Measurements from ENCODE around the gene UBR4.

The UBR4 gene

DNA sequence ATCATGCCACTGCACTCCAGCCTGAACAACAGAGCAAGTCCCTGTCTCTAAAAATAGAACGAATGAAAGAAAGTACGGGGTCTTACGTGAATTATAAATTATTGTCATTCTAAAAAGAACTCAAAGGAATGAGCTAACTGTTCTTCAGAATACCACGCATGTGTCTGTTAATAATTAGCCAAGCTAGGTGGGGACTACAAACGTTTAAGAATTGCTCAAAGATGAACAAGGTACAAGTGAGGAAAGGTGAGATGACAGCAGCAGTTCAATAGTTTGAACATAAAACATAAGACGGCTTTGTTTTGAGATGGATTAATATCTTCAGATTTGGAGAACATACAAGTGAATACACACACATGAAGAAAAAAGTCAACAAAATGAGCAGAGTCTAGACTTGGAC lies 79.6 kb downstream of the UBR4 start:
- H3K4me1 ChIP-seq (ENCODE audit: control insufficient read depth, insufficient read depth, low read length) = no peaks in the 10 kb centered on the region

DNA sequence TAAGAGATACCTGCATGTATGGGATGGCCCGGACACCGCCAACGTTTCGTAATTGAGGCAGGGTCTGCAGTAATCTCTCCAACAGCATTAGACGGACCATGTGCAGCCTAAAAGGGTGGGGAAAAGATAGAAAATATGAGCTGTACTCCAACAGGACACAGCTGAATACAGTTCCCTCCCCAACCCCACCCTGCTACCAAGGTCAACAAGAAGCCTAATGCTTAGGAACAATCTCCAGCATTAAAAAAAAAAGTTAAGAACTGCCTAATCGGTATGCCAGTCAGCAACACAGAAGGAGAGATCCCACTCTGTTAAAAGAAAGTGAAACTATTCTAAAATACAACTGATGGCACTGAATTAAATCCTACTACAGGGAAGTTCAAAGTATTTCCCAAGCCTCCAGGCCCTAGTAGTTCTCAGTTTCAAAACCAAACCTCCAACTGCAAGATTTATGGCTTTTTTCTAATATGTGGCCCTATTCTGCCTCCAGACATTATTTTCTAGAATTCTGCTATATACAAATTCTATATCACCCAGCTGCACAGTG lies 81.0 kb downstream of the UBR4 start:
- Histone ChIP-seq H3K27me3 (replicated peaks; ENCODE audit: control insufficient read depth, insufficient read depth, low read length) (no peaks in the 10 kb centered on the region), H3K9ac (ENCODE audit: low read length) (no peak overlapping the region), H3K36me3 (ENCODE audit: control insufficient read depth, insufficient read depth, low read length, severe bottlenecking) (peaks cover 97% of the 10 kb centered on the region), H3K4me3 (ENCODE audit: low read length) (no peak overlapping the region), H3K9me3 (ENCODE audit: control insufficient read depth, low read length) (peaks cover 3% of the 10 kb centered on the region), H3K4me1 (ENCODE audit: control insufficient read depth, insufficient read depth, low read length) (no peaks in the 10 kb centered on the region)
- DNase-seq (ENCODE audit: low read depth) = no peak

More for the DNA sequence above, 79.6 kb downstream of the UBR4 start:
- Histone ChIP-seq H3K9ac (ENCODE audit: low read length) (no peak overlapping the region), H3K36me3 (ENCODE audit: control insufficient read depth, insufficient read depth, low read length, severe bottlenecking) (peaks cover 97% of the 10 kb centered on the region), H3K27me3 (replicated peaks; ENCODE audit: control insufficient read depth, insufficient read depth, low read length) (no peaks in the 10 kb centered on the region), H3K4me3 (ENCODE audit: low read length) (no peak overlapping the region), H3K9me3 (ENCODE audit: control insufficient read depth, low read length) (peaks cover 3% of the 10 kb centered on the region)
- no peak for DNase-seq (ENCODE audit: low read depth)

DNA sequence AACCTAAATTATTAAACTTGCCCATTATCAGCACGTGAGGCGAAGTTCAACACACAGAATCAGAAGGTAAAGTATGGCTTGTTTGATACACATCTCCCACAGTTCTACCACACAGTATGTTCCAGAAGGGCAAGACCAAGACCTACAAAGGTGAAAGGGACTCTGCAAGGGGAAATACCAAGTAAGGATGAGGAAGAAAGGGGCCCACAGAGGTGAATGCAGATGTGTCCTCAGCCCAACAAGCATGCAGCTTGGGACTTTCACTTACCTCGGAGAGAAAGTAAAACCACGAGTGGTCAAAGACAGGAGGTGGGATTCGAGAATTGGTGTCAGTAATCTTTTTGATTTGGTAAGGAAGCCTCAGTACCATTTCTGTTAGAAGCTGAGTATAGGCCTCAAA lies 85.8 kb downstream of the UBR4 start:
- Histone ChIP-seq H3K36me3 (ENCODE audit: control insufficient read depth, insufficient read depth, low read length, severe bottlenecking) (peaks cover 100% of the 10 kb centered on the region), H3K9me3 (ENCODE audit: control insufficient read depth, low read length) (no peaks in the 10 kb centered on the region), H3K9ac (ENCODE audit: low read length) (no peak overlapping the region), H3K4me1 (ENCODE audit: control insufficient read depth, insufficient read depth, low read length) (no peaks in the 10 kb centered on the region), H3K27me3 (replicated peaks; ENCODE audit: control insufficient read depth, insufficient read depth, low read length) (no peaks in the 10 kb centered on the region), H3K4me3 (ENCODE audit: low read length) (no peak overlapping the region)
- no peak for DNase-seq (ENCODE audit: low read depth)

DNA sequence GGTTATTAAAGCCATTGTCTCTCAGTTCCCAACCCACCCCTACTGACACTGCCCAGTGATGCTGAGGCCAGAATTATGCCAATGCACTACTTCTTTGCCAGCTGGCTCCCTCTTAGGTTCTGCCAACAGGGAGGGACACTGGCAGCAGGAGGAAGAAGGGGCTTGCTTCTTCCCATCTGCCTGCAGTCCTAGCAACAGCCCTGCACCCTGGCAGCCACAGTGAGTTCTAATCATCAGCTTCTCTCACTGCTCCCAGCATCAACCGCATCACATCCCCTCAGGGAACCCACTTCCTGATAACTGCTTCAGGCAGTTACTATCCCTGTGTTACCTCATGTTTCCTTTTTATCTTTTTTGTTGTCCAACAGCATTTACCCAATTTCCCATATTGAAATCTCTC lies 86.2 kb downstream of the UBR4 start:
- peaks cover 100% of the 10 kb centered on the region for H3K36me3 ChIP-seq (ENCODE audit: control insufficient read depth, insufficient read depth, low read length, severe bottlenecking)

GRCh38 chr1:19122668-19123067 lies 87.4 kb downstream of the UBR4 start:
- no peak for DNase-seq (ENCODE audit: low read depth)
- Histone ChIP-seq H3K4me3 (ENCODE audit: low read length) (no peak overlapping the region), H3K9ac (ENCODE audit: low read length) (no peak overlapping the region), H3K36me3 (ENCODE audit: control insufficient read depth, insufficient read depth, low read length, severe bottlenecking) (peaks cover 100% of the 10 kb centered on the region), H3K4me1 (ENCODE audit: control insufficient read depth, insufficient read depth, low read length) (no peaks in the 10 kb centered on the region), H3K27me3 (replicated peaks; ENCODE audit: control insufficient read depth, insufficient read depth, low read length) (no peaks in the 10 kb centered on the region), H3K9me3 (ENCODE audit: control insufficient read depth, low read length) (no peaks in the 10 kb centered on the region)

More for the DNA sequence above, 86.2 kb downstream of the UBR4 start:
- no peak for DNase-seq (ENCODE audit: low read depth)
- Histone ChIP-seq H3K4me3 (ENCODE audit: low read length) (no peak overlapping the region), H3K4me1 (ENCODE audit: control insufficient read depth, insufficient read depth, low read length) (no peaks in the 10 kb centered on the region), H3K9ac (ENCODE audit: low read length) (no peak overlapping the region), H3K27me3 (replicated peaks; ENCODE audit: control insufficient read depth, insufficient read depth, low read length) (no peaks in the 10 kb centered on the region), H3K9me3 (ENCODE audit: control insufficient read depth, low read length) (no peaks in the 10 kb centered on the region)

- Histone ChIP-seq H3K9ac (ENCODE audit: low read length) (no peak overlapping the region), H3K4me1 (ENCODE audit: control insufficient read depth, insufficient read depth, low read length) (peaks cover 5% of the 10 kb centered on the region), H3K36me3 (ENCODE audit: control insufficient read depth, insufficient read depth, low read length, severe bottlenecking) (peaks cover 100% of the 10 kb centered on the region), H3K4me3 (ENCODE audit: low read length) (no peak overlapping the region), H3K27me3 (replicated peaks; ENCODE audit: control insufficient read depth, insufficient read depth, low read length) (no peaks in the 10 kb centered on the region), H3K9me3 (ENCODE audit: control insufficient read depth, low read length) (no peaks in the 10 kb centered on the region)
- DNase-seq (ENCODE audit: low read depth) = no peak
These were observed 88.9 kb downstream of the UBR4 start for GRCh38 chr1:19121192-19121591.

GRCh38 chr1:19120070-19120469 lies 90.0 kb downstream of the UBR4 start:
- no peaks in the 10 kb centered on the region for H3K27me3 ChIP-seq (replicated peaks; ENCODE audit: control insufficient read depth, insufficient read depth, low read length)
- peaks cover 100% of the 10 kb centered on the region for H3K36me3 ChIP-seq (ENCODE audit: control insufficient read depth, insufficient read depth, low read length, severe bottlenecking)
- H3K4me1 ChIP-seq (ENCODE audit: control insufficient read depth, insufficient read depth, low read length) = peaks cover 5% of the 10 kb centered on the region
- no peaks in the 10 kb centered on the region for H3K9me3 ChIP-seq (ENCODE audit: control insufficient read depth, low read length)
- no peak overlapping the region for H3K9ac ChIP-seq (ENCODE audit: low read length)
- no peak for DNase-seq (ENCODE audit: low read depth)
- no peak overlapping the region for H3K4me3 ChIP-seq (ENCODE audit: low read length)

DNA sequence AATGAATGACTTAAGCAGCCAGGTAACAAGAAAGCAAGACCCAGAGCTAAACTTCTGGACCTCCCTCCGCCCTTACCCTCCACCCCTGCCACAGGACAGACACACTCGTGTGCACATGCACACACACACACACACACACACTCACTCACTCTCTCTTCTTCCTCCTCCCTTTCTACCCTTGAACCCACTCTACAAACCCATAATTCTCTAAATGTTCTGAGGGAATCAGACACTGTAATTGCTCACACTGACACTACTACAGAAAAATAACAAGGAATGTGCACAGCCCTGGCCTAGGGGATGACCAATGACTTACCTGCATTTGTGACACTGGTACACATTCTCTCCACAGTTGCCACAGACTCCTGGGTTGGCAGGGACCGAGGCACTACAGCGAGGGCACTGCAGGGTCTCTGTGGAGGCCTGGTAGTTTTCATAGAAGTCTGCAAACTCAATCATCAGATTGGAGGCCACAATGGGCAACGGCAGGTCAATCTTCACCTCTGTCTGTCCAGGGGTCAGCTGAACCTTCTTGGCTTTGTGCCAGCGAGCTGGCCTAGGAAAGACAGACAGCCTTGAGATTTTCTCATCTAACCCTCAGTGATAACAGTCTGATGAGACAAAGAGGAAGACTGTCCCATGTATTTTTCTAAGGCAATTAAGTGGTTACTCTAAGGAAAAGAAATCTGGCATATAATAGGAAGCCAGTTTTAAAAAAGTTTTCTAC lies 94.8 kb downstream of the UBR4 start:
- DNase-seq (ENCODE audit: low read depth) = no peak
- H3K9me3 ChIP-seq (ENCODE audit: control insufficient read depth, low read length) = no peaks in the 10 kb centered on the region
- H3K9ac ChIP-seq (ENCODE audit: low read length) = no peak overlapping the region
- no peak overlapping the region for H3K4me3 ChIP-seq (ENCODE audit: low read length)
- no peaks in the 10 kb centered on the region for H3K27me3 ChIP-seq (replicated peaks; ENCODE audit: control insufficient read depth, insufficient read depth, low read length)
- peaks cover 5% of the 10 kb centered on the region for H3K4me1 ChIP-seq (ENCODE audit: control insufficient read depth, insufficient read depth, low read length)
- H3K36me3 ChIP-seq (ENCODE audit: control insufficient read depth, insufficient read depth, low read length, severe bottlenecking) = peaks cover 100% of the 10 kb centered on the region

GRCh38 chr1:19113697-19114092 lies 96.4 kb downstream of the UBR4 start:
- peak; percentile 26 for DNase-seq (ENCODE audit: low read depth)
- no peaks in the 10 kb centered on the region for H3K9me3 ChIP-seq (ENCODE audit: control insufficient read depth, low read length)
- H3K27me3 ChIP-seq (replicated peaks; ENCODE audit: control insufficient read depth, insufficient read depth, low read length) = no peaks in the 10 kb centered on the region
- H3K9ac ChIP-seq (ENCODE audit: low read length) = no peak overlapping the region
- H3K4me1 ChIP-seq (ENCODE audit: control insufficient read depth, insufficient read depth, low read length) = peaks cover 5% of the 10 kb centered on the region
- no peak overlapping the region for H3K4me3 ChIP-seq (ENCODE audit: low read length)
- peaks cover 100% of the 10 kb centered on the region for H3K36me3 ChIP-seq (ENCODE audit: control insufficient read depth, insufficient read depth, low read length, severe bottlenecking)

DNA sequence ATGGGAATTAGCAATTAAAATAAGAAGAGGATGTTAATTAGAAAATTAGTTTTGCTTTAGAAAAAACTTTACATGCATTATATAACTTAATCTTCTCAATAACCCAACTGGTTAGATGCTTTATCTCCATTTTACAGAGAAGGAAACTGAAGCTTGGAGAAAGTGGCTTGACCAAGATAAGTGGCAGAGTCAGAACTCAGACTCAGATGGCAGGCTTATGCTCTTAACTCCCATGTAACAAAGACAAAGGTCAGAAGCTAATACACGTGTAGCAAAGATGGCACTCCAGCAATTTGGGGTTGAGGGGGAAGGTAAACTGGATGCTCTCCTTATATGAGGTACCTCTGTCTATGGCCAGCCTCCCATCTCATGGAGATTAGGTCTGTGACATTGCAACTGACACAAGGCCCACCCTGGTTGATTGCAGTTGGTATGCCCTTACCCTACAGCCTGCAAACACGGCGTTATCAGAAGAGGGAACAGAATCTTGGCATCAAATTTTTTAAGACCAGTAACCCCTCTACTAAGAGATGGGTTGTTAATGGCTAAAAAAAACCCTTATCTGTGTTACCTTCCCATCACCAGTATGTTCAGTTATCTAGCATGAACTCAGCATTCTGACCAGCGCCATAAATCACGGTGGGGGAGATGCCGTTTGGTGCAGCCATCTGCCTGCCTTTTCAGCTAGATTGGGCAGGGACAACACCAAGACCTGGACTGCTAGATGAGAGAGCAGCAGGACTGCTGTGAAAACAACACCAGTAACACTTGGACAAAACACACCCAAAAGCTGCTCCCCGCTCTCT lies 97.0 kb downstream of the UBR4 start:
- Histone ChIP-seq H3K9ac (ENCODE audit: low read length) (no peak overlapping the region), H3K9me3 (ENCODE audit: control insufficient read depth, low read length) (no peaks in the 10 kb centered on the region), H3K36me3 (ENCODE audit: control insufficient read depth, insufficient read depth, low read length, severe bottlenecking) (peaks cover 100% of the 10 kb centered on the region), H3K27me3 (replicated peaks; ENCODE audit: control insufficient read depth, insufficient read depth, low read length) (no peaks in the 10 kb centered on the region), H3K4me3 (ENCODE audit: low read length) (no peak overlapping the region), H3K4me1 (ENCODE audit: control insufficient read depth, insufficient read depth, low read length) (peaks cover 5% of the 10 kb centered on the region)
- no peak for DNase-seq (ENCODE audit: low read depth)

DNA sequence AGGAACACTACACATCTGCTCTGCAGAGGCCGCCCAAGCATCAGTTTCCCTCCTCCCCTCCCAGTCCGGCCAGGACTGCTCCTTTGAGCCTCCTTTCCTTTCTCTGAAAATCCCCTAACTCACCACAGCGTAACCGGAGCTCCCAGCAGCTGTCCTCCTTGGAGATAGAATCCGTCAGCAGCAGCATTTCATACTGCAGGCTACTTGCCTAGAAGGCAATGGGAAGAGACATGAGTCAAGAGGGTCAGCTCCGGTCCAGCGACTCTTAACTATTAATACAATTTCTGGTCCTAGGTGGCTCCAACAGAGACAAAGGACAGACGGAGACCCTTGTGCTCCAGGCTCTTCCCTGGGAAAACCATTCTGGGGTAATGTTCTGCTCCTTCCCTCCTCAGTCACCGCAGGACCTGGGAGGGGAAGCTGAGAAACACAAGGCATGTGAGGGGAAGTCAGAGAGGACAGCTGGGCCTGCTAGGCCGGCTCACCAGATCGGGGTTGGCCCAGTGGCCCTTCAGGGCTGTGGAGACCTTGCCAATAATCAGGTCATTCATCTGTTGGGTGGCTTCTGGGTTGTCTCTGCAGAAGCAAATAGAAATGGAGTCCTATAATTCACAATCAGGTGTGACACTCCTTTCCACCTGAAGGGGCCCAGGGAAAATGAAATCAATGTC lies 99.7 kb downstream of the UBR4 start:
- Histone ChIP-seq H3K4me1 (ENCODE audit: control insufficient read depth, insufficient read depth, low read length) (no peaks in the 10 kb centered on the region), H3K4me3 (ENCODE audit: low read length) (no peak overlapping the region), H3K27me3 (replicated peaks; ENCODE audit: control insufficient read depth, insufficient read depth, low read length) (no peaks in the 10 kb centered on the region), H3K36me3 (ENCODE audit: control insufficient read depth, insufficient read depth, low read length, severe bottlenecking) (peaks cover 100% of the 10 kb centered on the region), H3K9ac (ENCODE audit: low read length) (no peak overlapping the region), H3K9me3 (ENCODE audit: control insufficient read depth, low read length) (no peaks in the 10 kb centered on the region)
- DNase-seq (ENCODE audit: low read depth) = no peak

Data from adipocyte (in vitro differentiated cells).